DOHH2 (cell line): ENCODE results near the gene GUCD1.
"Not testable (repeated sequence)": the region's sequence is repeated elsewhere in the genome, so short reads cannot be mapped to it uniquely, and the experiment has no call there.

Source experiments
- EZH2phosphoT487 ChIP-seq: fragments of 200-600 bp; sonication (generic); IDR thresholded peaks from 2 replicates; pipeline ENCODE4 v1.6.1; 2017; ENCODE audit warnings: borderline replicate concordance, mild to moderate bottlenecking, antibody characterized with exemption, low read length, moderate library complexity, mixed read lengths
- TF ChIP-seq, protein P1 (sequence below): fragments of 200-600 bp; sonication (generic); IDR thresholded peaks from one replicate; pipeline ENCODE4 v1.5.1; 2014; ENCODE audit warnings: antibody characterized with exemption, mild to moderate bottlenecking, low read depth, low read length; ENCODE audit not compliant: poor library complexity, severe bottlenecking

- TF ChIP-seq, protein P1, sequence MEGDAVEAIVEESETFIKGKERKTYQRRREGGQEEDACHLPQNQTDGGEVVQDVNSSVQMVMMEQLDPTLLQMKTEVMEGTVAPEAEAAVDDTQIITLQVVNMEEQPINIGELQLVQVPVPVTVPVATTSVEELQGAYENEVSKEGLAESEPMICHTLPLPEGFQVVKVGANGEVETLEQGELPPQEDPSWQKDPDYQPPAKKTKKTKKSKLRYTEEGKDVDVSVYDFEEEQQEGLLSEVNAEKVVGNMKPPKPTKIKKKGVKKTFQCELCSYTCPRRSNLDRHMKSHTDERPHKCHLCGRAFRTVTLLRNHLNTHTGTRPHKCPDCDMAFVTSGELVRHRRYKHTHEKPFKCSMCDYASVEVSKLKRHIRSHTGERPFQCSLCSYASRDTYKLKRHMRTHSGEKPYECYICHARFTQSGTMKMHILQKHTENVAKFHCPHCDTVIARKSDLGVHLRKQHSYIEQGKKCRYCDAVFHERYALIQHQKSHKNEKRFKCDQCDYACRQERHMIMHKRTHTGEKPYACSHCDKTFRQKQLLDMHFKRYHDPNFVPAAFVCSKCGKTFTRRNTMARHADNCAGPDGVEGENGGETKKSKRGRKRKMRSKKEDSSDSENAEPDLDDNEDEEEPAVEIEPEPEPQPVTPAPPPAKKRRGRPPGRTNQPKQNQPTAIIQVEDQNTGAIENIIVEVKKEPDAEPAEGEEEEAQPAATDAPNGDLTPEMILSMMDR = not testable (repeated sequence)
- not testable (repeated sequence) for TF ChIP-seq EZH2phosphoT487
Observed at GRCh38 chr22:24593559-24593835, 38.6 kb upstream of the GUCD1 start.
